ENCODE data around the gene ANKS4B. TPM values are rescaled to one million over a fixed set of nuclear protein-coding genes. Genes with fewer than 3 reads are reported as not detected.

The ANKS4B gene
- polyA plus RNA-seq, 1 experiment: not detected

DNA sequence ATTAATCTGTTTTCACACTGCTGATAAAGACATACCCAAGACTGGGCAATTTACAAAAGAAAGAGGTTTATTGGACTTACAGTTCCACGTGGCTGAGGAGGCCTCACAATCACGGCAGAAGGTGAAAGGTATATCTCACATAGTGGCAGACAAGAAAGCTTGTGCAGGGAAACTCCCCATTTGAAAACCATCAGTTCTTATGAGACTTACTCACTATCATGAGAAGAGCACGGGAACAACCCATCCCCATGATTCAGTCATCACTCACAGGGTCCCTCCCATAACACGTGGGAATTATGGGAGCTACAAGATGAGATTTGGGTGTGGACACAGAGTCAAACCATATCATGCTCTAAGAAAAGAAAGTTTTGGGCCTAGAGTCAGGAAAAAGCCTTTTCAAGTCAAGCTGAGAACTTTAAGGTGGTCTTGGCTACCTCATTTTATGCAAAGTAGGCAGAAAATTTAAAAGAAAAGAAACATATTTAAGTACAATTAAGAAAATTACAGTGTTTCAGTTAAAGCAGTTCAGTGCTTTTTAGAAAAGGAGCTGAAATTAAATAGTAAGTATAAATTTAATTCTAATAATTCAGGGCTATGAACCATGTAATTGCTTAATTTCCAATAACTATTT lies 69.5 kb downstream of the ANKS4B start:
- no peak overlapping the region for H3K4me3 ChIP-seq (ENCODE audit: low read depth, low read length)
- TF ChIP-seq, protein P1, sequence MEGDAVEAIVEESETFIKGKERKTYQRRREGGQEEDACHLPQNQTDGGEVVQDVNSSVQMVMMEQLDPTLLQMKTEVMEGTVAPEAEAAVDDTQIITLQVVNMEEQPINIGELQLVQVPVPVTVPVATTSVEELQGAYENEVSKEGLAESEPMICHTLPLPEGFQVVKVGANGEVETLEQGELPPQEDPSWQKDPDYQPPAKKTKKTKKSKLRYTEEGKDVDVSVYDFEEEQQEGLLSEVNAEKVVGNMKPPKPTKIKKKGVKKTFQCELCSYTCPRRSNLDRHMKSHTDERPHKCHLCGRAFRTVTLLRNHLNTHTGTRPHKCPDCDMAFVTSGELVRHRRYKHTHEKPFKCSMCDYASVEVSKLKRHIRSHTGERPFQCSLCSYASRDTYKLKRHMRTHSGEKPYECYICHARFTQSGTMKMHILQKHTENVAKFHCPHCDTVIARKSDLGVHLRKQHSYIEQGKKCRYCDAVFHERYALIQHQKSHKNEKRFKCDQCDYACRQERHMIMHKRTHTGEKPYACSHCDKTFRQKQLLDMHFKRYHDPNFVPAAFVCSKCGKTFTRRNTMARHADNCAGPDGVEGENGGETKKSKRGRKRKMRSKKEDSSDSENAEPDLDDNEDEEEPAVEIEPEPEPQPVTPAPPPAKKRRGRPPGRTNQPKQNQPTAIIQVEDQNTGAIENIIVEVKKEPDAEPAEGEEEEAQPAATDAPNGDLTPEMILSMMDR (IDR thresholded peaks at IDR 0.05; ENCODE audit: insufficient read depth, low read depth, low read length): no peak
- ChIA-PET CTCF (interaction anchor here (1.1 to 3.5 kb wide), 3 partner anchors 114 to 147 kb away, joined by 4 to 39 read pairs (median 12); partner anchors contain the start of gene LDAF1), POLR2A (no interaction called here)
- DNase-seq (ENCODE audit: low read depth): peak; percentile 44
- no peaks in the 10 kb centered on the region for H3K27me3 ChIP-seq (ENCODE audit: control insufficient read depth, insufficient read depth, low read length)
- H3K36me3 ChIP-seq (ENCODE audit: control insufficient read depth, insufficient read depth, low read length): no peaks in the 10 kb centered on the region

Other genes with a start within 250 kb of the ANKS4B start
- gene DNAH3, start 82.9 kb upstream of the ANKS4B start, polyA plus RNA-seq (2011; rRNA removed): not detected in 2 replicates
- 28.1 and 31.1 TPM in 2 replicates for gene LDAF1, start 75.0 kb upstream of the ANKS4B start, polyA plus RNA-seq (2011; rRNA removed)
- not detected in 2 replicates for gene ZP2, start 22.1 kb upstream of the ANKS4B start, polyA plus RNA-seq (2011; rRNA removed)
- not detected in 2 replicates for gene CRYM, start 44.6 kb downstream of the ANKS4B start, polyA plus RNA-seq (2011; rRNA removed)